HCT116 (cell line): Measurements from ENCODE around the gene PCDHGA11. TPM values are rescaled to one million over a fixed set of nuclear protein-coding genes. Genes with fewer than 3 reads are reported as not detected.

Experiments used
- ATAC-seq: fragments of 200-7000 bp; cut with Tn5 transposase; 2 replicates; pipeline ENCODE4 v1.9.1; 2020; ENCODE audit warnings: mild to moderate bottlenecking, moderate library complexity
- BruUV-seq: library from RNA; stranded (reverse); fragments of 400-500 nt; replicated peaks from 2 replicates; lab custom pipeline; 2021; lab: Mats Ljungman, UMichigan
- CTCF ChIA-PET: fragments of 300-600 bp; sonication (Branson Sonifier 250); formaldehyde crosslinking; loops from one replicate; lab custom pipeline; 2021; ENCODE audit warnings: antibody characterized with exemption; lab: Charles Lee
- POLR2A ChIA-PET: fragments of 300-600, 350-600 bp; sonication (Branson Sonifier 250); formaldehyde crosslinking; loops from one replicate; lab custom pipeline; 2021; ENCODE audit warnings: antibody characterized with exemption; lab: Charles Lee
- RAD21 ChIA-PET, 2 experiments: fragments of 300-600 bp; sonication (Branson Sonifier 250); formaldehyde crosslinking; loops; one replicate each; lab custom pipeline; 2023; ENCODE audit warnings: low total read pairs in 2 of 2; ENCODE audit not compliant: uncharacterized antibody in 2 of 2, unreplicated experiment in 2 of 2, low non-redundant PET in 1 of 2; lab: Charles Lee
- DNase-seq: peaks from one replicate; pipeline ENCODE4 v3.0.0-alpha.2; 2010; ENCODE audit warnings: low read depth, low spot score
- H2AFZ ChIP-seq: fragments of 200-600 bp; shearing (Covaris generic), sonication (generic); 2 replicates; pipeline ENCODE4 v1.6.1; 2017; ENCODE audit warnings: low read depth, mixed run types, mixed read lengths, antibody characterized with exemption, low read length; ENCODE audit not compliant: poor library complexity, severe bottlenecking
- H3K27ac ChIP-seq: 2 replicates; pipeline ENCODE4 v1.5.1; 2012; ENCODE audit warnings: low read depth, low read length
- H3K27me3 ChIP-seq: fragments of 200-600 bp; sonication (generic); 2 replicates; pipeline ENCODE4 v1.6.1; 2016; ENCODE audit warnings: mixed run types, low read length, mixed read lengths; ENCODE audit not compliant: insufficient read depth
- H3K36me3 ChIP-seq, 2 experiments: fragments of 200-500 bp in 1 of 2; fragments of 200-600 bp in 1 of 2; sonication (Bioruptor generic) in 1 of 2; sonication (generic) in 1 of 2; 2 replicates each; pipeline versions ENCODE4 v1.5.1 to v1.6.1; 2014 to 2016; ENCODE audit warnings: low read length in 2 of 2, inconsistent platforms in 1 of 2, mixed read lengths in 1 of 2, mixed run types in 1 of 2; ENCODE audit not compliant: insufficient read depth in 2 of 2, control insufficient read depth in 1 of 2
- H3K4me1 ChIP-seq, 2 experiments: fragments of 200-600 bp in 1 of 2; sonication (generic) in 1 of 2; 2 replicates each; pipeline versions ENCODE4 v1.5.1 to v1.6.1; 2012 to 2017; ENCODE audit warnings: low read length in 2 of 2, inconsistent platforms in 1 of 2, mild to moderate bottlenecking in 1 of 2, mixed read lengths in 1 of 2, mixed run types in 1 of 2, moderate library complexity in 1 of 2; ENCODE audit not compliant: insufficient read depth in 2 of 2, control insufficient read depth in 1 of 2
- H3K4me2 ChIP-seq: fragments of 200-600 bp; sonication (generic); 2 replicates; pipeline ENCODE4 v1.6.1; 2017; ENCODE audit warnings: mixed run types, low read length, mixed read lengths
- H3K4me3 ChIP-seq, 2 experiments: fragments of 200-600 bp in 1 of 2; sonication (generic) in 1 of 2; replicated peaks in 1 of 2; 2 replicates each; pipeline ENCODE4 v1.5.1; 2011 to 2016; ENCODE audit warnings: low read length in 2 of 2, control low read depth in 1 of 2, low read depth in 1 of 2, mild to moderate bottlenecking in 1 of 2, mixed read lengths in 1 of 2, mixed run types in 1 of 2
- H3K79me2 ChIP-seq: fragments of 200-600 bp; sonication (generic); 2 replicates; pipeline ENCODE4 v1.6.1; 2017; ENCODE audit warnings: mild to moderate bottlenecking, mixed run types, low read length, moderate library complexity, mixed read lengths; ENCODE audit not compliant: insufficient read depth
- H3K9ac ChIP-seq: fragments of 200-600 bp; sonication (generic); 2 replicates; pipeline ENCODE4 v1.6.1; 2016; ENCODE audit warnings: low read length, mixed read lengths
- H3K9me2 ChIP-seq: fragments of 200-600 bp; sonication (generic), shearing (Covaris generic); 2 replicates; pipeline ENCODE4 v1.6.1; 2017; ENCODE audit warnings: mixed run types, mild to moderate bottlenecking, moderate library complexity; ENCODE audit not compliant: insufficient read depth
- H3K9me3 ChIP-seq, 2 experiments: fragments of 200-500 bp in 1 of 2; fragments of 200-600 bp in 1 of 2; sonication (Bioruptor generic) in 1 of 2; sonication (generic) in 1 of 2; 2 replicates each; pipeline ENCODE4 v1.6.1; 2014 to 2017; ENCODE audit warnings: low read length in 2 of 2, mixed read lengths in 2 of 2, inconsistent platforms in 1 of 2, low read depth in 1 of 2, mild to moderate bottlenecking in 1 of 2, mixed run types in 1 of 2, moderate library complexity in 1 of 2; ENCODE audit not compliant: control insufficient read depth in 1 of 2, insufficient read depth in 1 of 2
- H4K20me1 ChIP-seq: fragments of 200-600 bp; sonication (generic), shearing (Covaris generic); 2 replicates; pipeline ENCODE4 v1.6.1; 2017; ENCODE audit warnings: mixed run types, mild to moderate bottlenecking, moderate library complexity; ENCODE audit not compliant: insufficient read depth
- ATF3 ChIP-seq: IDR thresholded peaks from 2 replicates; pipeline ENCODE4 v1.6.1; 2012
- CBX3 ChIP-seq: IDR thresholded peaks from 2 replicates; pipeline ENCODE4 v1.6.1; 2012; ENCODE audit warnings: low read depth
- CEBPB ChIP-seq: IDR thresholded peaks from 2 replicates; pipeline ENCODE4 v1.6.1; 2012; ENCODE audit warnings: low read depth
- CTCF ChIP-seq, 3 experiments: fragments of 200-600 bp in 1 of 3; sonication (generic) in 1 of 3; IDR thresholded peaks in 2 of 3; conservative IDR thresholded peaks in 1 of 3; 2 replicates each; pipeline ENCODE4 v1.5.1; 2012 to 2017; ENCODE audit warnings: low read depth in 2 of 3, low read length in 2 of 3, antibody characterized with exemption in 1 of 3, borderline replicate concordance in 1 of 3, control low read depth in 1 of 3, mild to moderate bottlenecking in 1 of 3, mixed read lengths in 1 of 3, mixed run types in 1 of 3, moderate library complexity in 1 of 3; ENCODE audit not compliant: insufficient read depth in 1 of 3
- EGR1 ChIP-seq: IDR thresholded peaks from 2 replicates; pipeline ENCODE4 v1.6.1; 2012; ENCODE audit warnings: low read depth
- ELF1 ChIP-seq: IDR thresholded peaks from 2 replicates; pipeline ENCODE4 v1.6.1; 2012; ENCODE audit warnings: low read depth, borderline replicate concordance
- EZH2phosphoT487 ChIP-seq: fragments of 200-600 bp; IDR thresholded peaks from 2 replicates; pipeline ENCODE4 v1.6.1; 2018; ENCODE audit warnings: antibody characterized with exemption, borderline replicate concordance
- JUND ChIP-seq: IDR thresholded peaks from 2 replicates; pipeline ENCODE4 v1.6.1; 2012
- MAX ChIP-seq: IDR thresholded peaks from 2 replicates; pipeline ENCODE4 v1.6.1; 2012
- POLR2A ChIP-seq: IDR thresholded peaks from 2 replicates; pipeline ENCODE4 v1.7.0; 2011; ENCODE audit warnings: borderline replicate concordance; ENCODE audit not compliant: insufficient read depth, insufficient read length; ENCODE audit errors: extremely low read depth
- POLR2AphosphoS5 ChIP-seq: IDR thresholded peaks from 2 replicates; pipeline ENCODE4 v1.6.1; 2011; ENCODE audit warnings: mild to moderate bottlenecking, low read depth, low read length, moderate library complexity
- RAD21 ChIP-seq: IDR thresholded peaks from 2 replicates; pipeline ENCODE4 v1.6.1; 2012; ENCODE audit warnings: low read depth, mild to moderate bottlenecking
- REST ChIP-seq: IDR thresholded peaks from 2 replicates; pipeline ENCODE4 v1.6.1; 2012; ENCODE audit warnings: low read depth
- SP1 ChIP-seq: IDR thresholded peaks from 2 replicates; pipeline ENCODE4 v1.6.1; 2012; ENCODE audit warnings: low read depth
- SRF ChIP-seq: IDR thresholded peaks from 2 replicates; pipeline ENCODE4 v1.6.1; 2012; ENCODE audit warnings: low read depth
- YY1 ChIP-seq: IDR thresholded peaks from 2 replicates; pipeline ENCODE4 v1.6.1; 2011; ENCODE audit warnings: low read length, low read depth, moderate library complexity, mild to moderate bottlenecking; ENCODE audit not compliant: insufficient replicate concordance; ENCODE audit errors: extremely low read depth
- ZBTB33 ChIP-seq: IDR thresholded peaks from 2 replicates; pipeline ENCODE4 v1.6.1; 2011; ENCODE audit warnings: mild to moderate bottlenecking, low read length, moderate library complexity; ENCODE audit not compliant: insufficient replicate concordance; ENCODE audit errors: extremely low read depth
- ZNF274 ChIP-seq: fragments of 200-500 bp; sonication (Bioruptor generic); IDR thresholded peaks from 2 replicates; pipeline ENCODE4 v1.6.1; 2014; ENCODE audit warnings: mild to moderate bottlenecking, low read depth, low read length, inconsistent platforms
- intact Hi-C: fragments of 100-400 bp; cut with micrococcal nuclease; formaldehyde crosslinking; loops from 2 replicates; pipeline ENCODE4 v1.10.0; 2022
- total RNA-seq: library from RNA; stranded (reverse); gene quantifications from one replicate; pipeline ENCODE4 v1.2.1, GENCODE V29; 2021; ENCODE audit not compliant: unreplicated experiment

The PCDHGA11 gene
- total RNA-seq, 1 experiment from 2014 or later, result 0.39 TPM

- DNase-seq (no peak), ATAC-seq (no peak)
- H3K4me2 ChIP-seq, result no peak overlapping the region
- no peaks in the 10 kb centered on the region; a peak in 1 of 4 replicates for H3K9me3 ChIP-seq
- H3K9ac ChIP-seq, result no peak overlapping the region
- H3K79me2 ChIP-seq, result no peaks in the 10 kb centered on the region
- RAD21 ChIA-PET, result no interaction called here
- no peaks in the 10 kb centered on the region for H3K36me3 ChIP-seq
- CTCF ChIA-PET, result no interaction called here
- BruUV-seq, result no TSS peak
- H3K27ac ChIP-seq, result no peak overlapping the region
- intact Hi-C loops, result no loop called here
- no peaks in the 10 kb centered on the region for H3K9me2 ChIP-seq
- no peak overlapping the region for H3K4me3 ChIP-seq
- no peaks in the 10 kb centered on the region for H3K4me1 ChIP-seq
- TF ChIP-seq SRF (no peak), MAX (no peak), EZH2phosphoT487 (no peak), SP1 (no peak), ZBTB33 (no peak), JUND (no peak), POLR2A (no peak), CTCF (IDR thresholded peaks at IDR 0.05 in 2 of 3, conservative IDR thresholded peaks at IDR 0.05 in 1 of 3; ENCODE audit: borderline replicate concordance in 1 of 3, insufficient read depth in 1 of 3, low read depth in 2 of 3, low read length in 2 of 3) (no peak), EGR1 (no peak), ZNF274 (no peak), CBX3 (no peak), REST (no peak), ELF1 (no peak), POLR2AphosphoS5 (no peak), YY1 (no peak), ATF3 (no peak), CEBPB (no peak), RAD21 (no peak)
- TF ChIP-seq, all 23 proteins: peak for 0
- no peak overlapping the region for H2AFZ ChIP-seq
- no peaks in the 10 kb centered on the region for H3K27me3 ChIP-seq
- POLR2A ChIA-PET, result no interaction called here
- H4K20me1 ChIP-seq, result no peaks in the 10 kb centered on the region
Measured at GRCh38 chr5:141399555-141400258, 21.1 kb upstream of the PCDHGA11 start.
